ENCODE data around the gene TSPAN7. TPM values are rescaled to one million over a fixed set of nuclear protein-coding genes. Genes with fewer than 3 reads are reported as not detected.

The TSPAN7 gene, protein sequence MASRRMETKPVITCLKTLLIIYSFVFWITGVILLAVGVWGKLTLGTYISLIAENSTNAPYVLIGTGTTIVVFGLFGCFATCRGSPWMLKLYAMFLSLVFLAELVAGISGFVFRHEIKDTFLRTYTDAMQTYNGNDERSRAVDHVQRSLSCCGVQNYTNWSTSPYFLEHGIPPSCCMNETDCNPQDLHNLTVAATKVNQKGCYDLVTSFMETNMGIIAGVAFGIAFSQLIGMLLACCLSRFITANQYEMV
- total RNA-seq (2021; fragmentation: NEBNext Ultra II Directional; extraction: Animal tissue kit (Norgen Biotek cat#: 25700)) (31.7 and 32.1 TPM in 2 replicates), polyA plus RNA-seq (2011; rRNA removed) (34.3 and 37.7 TPM in 2 replicates), polyA minus RNA-seq (2011; rRNA and poly(A)+ RNA removed) (29.0 and 36.2 TPM in 2 replicates)
- polyA plus RNA-seq (2011; cell fraction: cytosol; rRNA removed) = 27.6 TPM
- 31.9 TPM for polyA plus RNA-seq (2011; cell fraction: nucleus; rRNA removed)
- polyA plus RNA-seq (2012, experiment 1 of 2) = 26.1 to 30.0 TPM (median 28.2 TPM) in 4 replicates
- 20.6 TPM for polyA plus RNA-seq (2012, experiment 2 of 2)
- polyA plus RNA-seq (2013, experiment 1 of 2) = 40.9 TPM
- polyA plus RNA-seq (2013, experiment 2 of 2) = 47.4 TPM
- polyA minus RNA-seq (2011; cell fraction: cytosol; rRNA and poly(A)+ RNA removed) = 13.1 TPM
- polyA minus RNA-seq (2011; cell fraction: nucleus; rRNA and poly(A)+ RNA removed) = 15.7 TPM
- long read RNA-seq, experiment 1, transcript TSPAN7-202 (8 exons, 1,909 nt) = major isoform, 24 of 39 reads
- long read RNA-seq, experiment 1, partial matches to known transcripts = 11 of 39 reads
- long read RNA-seq, experiment 1, other reads (novel, unspliced or antisense) = 1 of 39 reads
- long read RNA-seq, experiment 2, transcript TSPAN7-202 (8 exons, 1,909 nt) = major isoform, 25 of 25 reads
- long read RNA-seq, experiment 2, partial matches to known transcripts = 0 of 25 reads
- long read RNA-seq, experiment 2, other reads (novel, unspliced or antisense) = 0 of 25 reads

GRCh38 chrX:38561126-38561868 is at the start of gene TSPAN7:
TSS of gene TSPAN7 (plus strand) at chrX:38561542. CDS start at chrX:38561547, 5 bp downstream.
- Histone ChIP-seq H3K23me2 (ENCODE audit: low read depth, low read length) (peaks cover 7% of the 10 kb centered on the region; the same call in 1 of the 2 replicates), H2AFZ (ENCODE audit: low read length) (peak within 1 kb of the TSS; percentile 85; the same call in 1 of the 2 replicates), H3K79me1 (ENCODE audit: low read depth, low read length) (no peaks in the 10 kb centered on the region), H3K4me2 (ENCODE audit: insufficient read depth in 1 of 2, low read depth in 2 of 2, low read length in 2 of 2) (peak within 1 kb of the TSS; percentile 85 to 93), H2BK20ac (ENCODE audit: low read length) (no peak within 1 kb of the TSS), H4K5ac (ENCODE audit: insufficient read length, low read depth, low read length) (no peak within 1 kb of the TSS), H2BK15ac (ENCODE audit: low read length) (no peak within 1 kb of the TSS), H3K27ac (ENCODE audit: low read depth, low read length) (no peak within 1 kb of the TSS), H3K27me3 (replicated peaks in 1 of 4; ENCODE audit: control insufficient read depth in 3 of 4, extremely low read depth in 1 of 4, insufficient read depth in 3 of 4, low read length in 3 of 4) (peaks cover 0 to 3% (median 0%) of the 10 kb centered on the region in 4 experiments; a peak in 1 of 7 replicates), H2BK12ac (ENCODE audit: low read depth, low read length) (0 out of 2 replicates have a peak within 1 kb of the TSS, but pooled peaks have one; percentile 27), H4K91ac (replicated peaks; ENCODE audit: insufficient read length, low read length) (no peak within 1 kb of the TSS), H3K4me1 (replicated peaks in 1 of 4; ENCODE audit: control insufficient read depth in 3 of 4, insufficient read depth in 4 of 4, low read length in 3 of 4) (peaks cover 0 to 3% (median under 1%) of the 10 kb centered on the region in 4 experiments; a peak in 3 of 7 replicates), H3K9ac (replicated peaks in 1 of 4; ENCODE audit: extremely low read depth in 1 of 4, low read depth in 3 of 4, low read length in 3 of 4) (peak within 1 kb of the TSS in 3 of 4 experiments; percentile 8 to 31 (median 30); a peak in 2 of 7 replicates), H3K23ac (ENCODE audit: insufficient read length) (no peak within 1 kb of the TSS), H4K20me1 (replicated peaks in 1 of 2; ENCODE audit: control insufficient read depth in 1 of 2, insufficient read depth in 2 of 2, low read length in 2 of 2) (no peaks in the 10 kb centered on the region), H3K18ac (ENCODE audit: extremely low read depth, low read length) (no peak within 1 kb of the TSS; the same call in 1 of the 2 replicates), H3K79me2 (ENCODE audit: control insufficient read depth in 1 of 2, insufficient read depth in 2 of 2, low read length in 2 of 2) (no peaks in the 10 kb centered on the region), H2BK5ac (ENCODE audit: low read depth, low read length) (no peak within 1 kb of the TSS), H3K4ac (replicated peaks; ENCODE audit: insufficient read length, low read depth, low read length) (no peak within 1 kb of the TSS), H3K36me3 (ENCODE audit: control insufficient read depth in 2 of 4, insufficient read depth in 4 of 4, low read length in 3 of 4) (no peaks in the 10 kb centered on the region), H3K56ac (replicated peaks; ENCODE audit: insufficient read length, low read depth, low read length) (no peak within 1 kb of the TSS), H3K4me3 (ENCODE audit: extremely low read depth in 1 of 4, insufficient read depth in 2 of 4, low read depth in 3 of 4, low read length in 4 of 4) (peak within 1 kb of the TSS; percentile 43 to 74 (median 62)), H4K8ac (ENCODE audit: extremely low read depth, insufficient read depth, low read length) (no peak within 1 kb of the TSS), H3K9me3 (ENCODE audit: insufficient read depth in 2 of 2, low read depth in 1 of 2, low read length in 1 of 2) (no peaks in the 10 kb centered on the region), H3K14ac (ENCODE audit: insufficient read length) (no peak within 1 kb of the TSS), H2BK120ac (replicated peaks; ENCODE audit: low read depth, low read length) (no peak within 1 kb of the TSS), H2AK5ac (ENCODE audit: low read depth, low read length) (no peak within 1 kb of the TSS)
- CTCF ChIA-PET (ENCODE audit: partially characterized antibody) = interaction anchor here (0.6 kb wide), 1 partner anchor 10 kb away, joined by 4 read pairs; no protein-coding TSS in a partner anchor
- DNase-seq (ENCODE audit: low read depth in 1 of 2, low spot score in 2 of 2) = peak in 1 of 2 experiments; percentile 75
- POLR2A ChIA-PET (ENCODE audit: partially characterized antibody) = interaction anchor here (1.5 kb wide), 1 partner anchor 9 kb away, joined by 4 read pairs; no protein-coding TSS in a partner anchor
- whole genome bisulfite sequencing, 2 experiments (ENCODE audit: extremely low coverage in 1 of 2, insufficient coverage in 1 of 2, insufficient read length in 1 of 2, insufficient replicate concordance in 2 of 2, low coverage in 1 of 2, low lambda C conversion rate in 2 of 2, missing lambda C conversion rate in 1 of 2) = 13% methylated on average over 11 of the region's 78 CpGs; no CpG with 5 or more reads in 1 of the 2 experiments
- no peak for FAIRE-seq
- TF ChIP-seq, protein P1, sequence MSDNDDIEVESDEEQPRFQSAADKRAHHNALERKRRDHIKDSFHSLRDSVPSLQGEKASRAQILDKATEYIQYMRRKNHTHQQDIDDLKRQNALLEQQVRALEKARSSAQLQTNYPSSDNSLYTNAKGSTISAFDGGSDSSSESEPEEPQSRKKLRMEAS (IDR thresholded peaks at IDR 0.05) = peak; percentile 46; the same call in 1 of the 2 replicates
- peak; percentile 28; the same call in 1 of the 2 replicates for TF ChIP-seq NRF1 (IDR thresholded peaks at IDR 0.05; ENCODE audit: low read depth, low read length)
- peak; percentile 53 for TF ChIP-seq BACH1 (IDR thresholded peaks at IDR 0.05; ENCODE audit: low read length)
- TF ChIP-seq, protein P2, sequence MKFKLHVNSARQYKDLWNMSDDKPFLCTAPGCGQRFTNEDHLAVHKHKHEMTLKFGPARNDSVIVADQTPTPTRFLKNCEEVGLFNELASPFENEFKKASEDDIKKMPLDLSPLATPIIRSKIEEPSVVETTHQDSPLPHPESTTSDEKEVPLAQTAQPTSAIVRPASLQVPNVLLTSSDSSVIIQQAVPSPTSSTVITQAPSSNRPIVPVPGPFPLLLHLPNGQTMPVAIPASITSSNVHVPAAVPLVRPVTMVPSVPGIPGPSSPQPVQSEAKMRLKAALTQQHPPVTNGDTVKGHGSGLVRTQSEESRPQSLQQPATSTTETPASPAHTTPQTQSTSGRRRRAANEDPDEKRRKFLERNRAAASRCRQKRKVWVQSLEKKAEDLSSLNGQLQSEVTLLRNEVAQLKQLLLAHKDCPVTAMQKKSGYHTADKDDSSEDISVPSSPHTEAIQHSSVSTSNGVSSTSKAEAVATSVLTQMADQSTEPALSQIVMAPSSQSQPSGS (IDR thresholded peaks at IDR 0.05; ENCODE audit: low read length) = no peak

All from H1 (cell line).